ENCODE results near the gene HPSE.

HPSE gene

DNA sequence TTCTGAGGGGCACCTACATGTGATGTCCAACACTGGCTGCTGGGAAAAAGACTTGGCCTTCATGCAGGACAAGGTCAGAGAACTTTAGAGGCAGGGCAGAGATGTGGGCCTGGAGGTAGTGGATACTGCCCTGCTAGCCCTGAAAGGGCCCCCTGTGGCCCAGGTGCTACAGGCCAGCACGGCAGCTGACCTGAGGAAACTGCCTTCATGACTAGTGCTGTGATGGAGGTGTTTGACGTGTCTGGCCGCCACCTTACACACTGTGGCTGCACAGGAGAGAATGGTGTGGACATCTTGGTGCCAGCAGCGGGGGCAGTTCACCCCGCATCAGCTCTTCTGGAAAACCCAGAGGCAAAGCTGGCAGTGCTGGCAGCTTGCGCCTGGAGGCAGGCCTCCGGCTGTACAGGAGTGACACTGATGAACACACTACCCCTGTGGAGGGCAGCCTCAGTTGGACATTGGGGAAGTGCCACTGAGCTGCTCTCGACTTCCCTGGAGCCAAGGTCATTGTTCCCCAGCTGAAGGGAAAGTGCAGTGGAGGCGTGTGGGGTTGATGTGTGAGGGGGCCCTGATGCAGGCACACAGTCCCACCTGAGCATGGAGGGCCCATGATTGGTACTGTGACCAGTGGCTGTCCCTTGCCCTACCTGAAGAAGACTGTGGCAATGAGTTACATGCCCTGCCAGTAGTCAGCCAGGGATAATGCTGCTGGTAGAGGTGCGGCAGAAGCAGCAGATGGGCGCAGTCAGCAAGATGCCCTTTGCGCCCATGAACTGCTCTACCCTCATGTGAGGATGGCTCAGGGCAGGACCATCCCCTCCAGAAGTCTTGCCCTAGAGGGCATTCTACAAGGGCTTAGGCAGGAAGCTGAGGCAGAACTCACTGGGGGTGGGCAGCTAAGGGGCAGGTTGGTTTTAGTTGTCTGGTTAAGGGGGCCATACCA, 87.0 kb downstream of the HPSE start:
- no peak for DNase-seq (ENCODE audit: low read depth in 2 of 2)

Data from stimulated activated CD8-positive, alpha-beta memory T cell treated with anti-CD3 and anti-CD28 coated beads, Interleukin-7, amount 100 ng/mL, for 4 hours (primary cell).